Measurements from ENCODE around the gene AKAP4.

The AKAP4 gene

DNA sequence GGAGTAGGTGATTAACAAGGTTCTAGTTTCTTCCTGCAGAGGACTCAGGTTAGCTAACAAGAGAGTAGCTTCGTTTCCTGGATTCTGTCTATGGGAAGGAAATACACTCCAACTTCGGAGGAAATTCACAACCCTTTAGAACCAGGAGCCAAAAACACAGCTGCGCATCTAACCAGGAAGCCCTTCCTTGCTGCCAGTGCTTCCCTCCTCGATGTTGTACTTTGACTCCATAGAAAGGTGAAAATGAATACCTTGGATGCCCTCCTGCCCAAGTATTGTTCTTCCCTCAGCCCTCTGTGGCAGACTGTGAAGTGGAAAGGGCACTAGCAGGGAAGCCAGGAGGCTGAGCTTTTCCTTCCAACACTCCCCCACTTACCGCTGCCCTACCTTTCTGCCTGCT lies 35.1 kb downstream of the AKAP4 start:
- no peak for TF ChIP-seq POLR2A (IDR thresholded peaks at IDR 0.05; ENCODE audit: low read depth, low read length)
- DNase-seq (ENCODE audit: insufficient read length, low spot score) (no peak), FAIRE-seq (no peak)

DNA sequence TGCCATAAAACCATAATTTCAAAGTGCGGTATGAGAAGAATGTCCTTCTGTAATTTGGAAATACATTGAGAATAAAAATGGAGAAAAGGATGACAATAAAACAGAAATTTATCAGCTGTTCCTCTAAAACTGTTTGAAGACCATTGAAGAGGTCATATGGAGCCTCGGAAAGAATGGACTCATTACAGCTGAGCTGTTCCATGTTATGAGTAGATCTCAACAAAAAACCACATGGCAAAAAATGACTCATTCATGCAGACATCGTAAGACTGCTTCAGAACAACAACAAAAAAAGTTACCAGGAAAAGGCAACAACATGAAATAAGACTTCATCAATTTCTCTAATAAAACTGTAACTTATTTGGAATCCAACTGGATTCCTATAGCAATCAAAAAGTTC lies 39.7 kb downstream of the AKAP4 start:
- FAIRE-seq (no peak), DNase-seq (ENCODE audit: insufficient read length, low spot score) (no peak)
- TF ChIP-seq POLR2A (IDR thresholded peaks at IDR 0.05; ENCODE audit: low read depth, low read length), result no peak

DNA sequence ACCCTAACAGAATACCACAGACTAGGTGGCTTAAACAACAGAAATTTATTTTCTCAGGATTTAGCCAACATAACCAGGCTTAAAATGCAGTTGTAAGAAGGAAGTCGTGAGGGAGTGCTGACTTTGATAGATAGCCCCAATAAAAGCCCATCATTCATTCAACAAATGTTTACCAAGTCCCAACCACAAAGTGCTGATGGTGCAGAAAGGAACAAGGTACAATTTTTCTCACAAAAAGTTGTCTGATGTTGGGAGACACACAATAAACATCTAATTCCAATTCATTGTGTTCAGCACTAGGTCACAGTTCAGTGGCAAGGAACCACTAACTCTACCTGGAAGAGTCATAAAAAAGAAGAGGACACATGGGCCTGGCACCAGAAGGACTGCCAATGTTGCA lies 42.2 kb downstream of the AKAP4 start:
- FAIRE-seq, result no peak
- no peak for DNase-seq (ENCODE audit: insufficient read length, low spot score)
- TF ChIP-seq POLR2A (IDR thresholded peaks at IDR 0.05; ENCODE audit: low read depth, low read length), result no peak

DNA sequence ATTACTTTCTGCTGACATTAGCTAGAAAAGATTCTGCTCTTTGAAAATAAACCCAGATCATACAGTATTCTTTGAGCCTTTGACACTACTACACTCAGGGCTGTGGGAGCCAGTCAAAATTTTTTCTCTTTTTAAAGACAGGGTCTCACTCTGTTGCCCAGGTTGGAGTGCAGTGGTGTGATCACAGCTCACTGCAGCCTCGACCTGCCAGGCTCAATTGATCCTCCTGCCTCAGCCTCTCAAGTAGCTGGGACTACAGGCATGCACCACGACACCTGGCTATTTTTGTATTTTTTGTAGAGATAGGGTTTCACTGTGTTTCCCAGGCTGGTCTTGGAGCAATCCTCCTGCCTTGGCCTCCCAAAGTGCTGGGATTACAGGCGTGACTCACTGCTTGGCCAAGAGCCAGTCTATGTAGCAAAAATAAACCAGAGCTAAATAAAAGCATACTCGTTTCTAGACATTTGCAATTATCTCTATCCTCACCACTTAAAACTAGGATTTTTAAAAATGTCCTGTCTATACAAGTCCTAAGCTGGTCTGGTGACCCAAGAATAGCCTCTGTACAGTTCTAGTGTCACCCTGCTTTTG lies 43.2 kb downstream of the AKAP4 start:
- no peak for TF ChIP-seq POLR2A (IDR thresholded peaks at IDR 0.05; ENCODE audit: low read depth, low read length)
- no peak for DNase-seq (ENCODE audit: insufficient read length, low spot score)

DNA sequence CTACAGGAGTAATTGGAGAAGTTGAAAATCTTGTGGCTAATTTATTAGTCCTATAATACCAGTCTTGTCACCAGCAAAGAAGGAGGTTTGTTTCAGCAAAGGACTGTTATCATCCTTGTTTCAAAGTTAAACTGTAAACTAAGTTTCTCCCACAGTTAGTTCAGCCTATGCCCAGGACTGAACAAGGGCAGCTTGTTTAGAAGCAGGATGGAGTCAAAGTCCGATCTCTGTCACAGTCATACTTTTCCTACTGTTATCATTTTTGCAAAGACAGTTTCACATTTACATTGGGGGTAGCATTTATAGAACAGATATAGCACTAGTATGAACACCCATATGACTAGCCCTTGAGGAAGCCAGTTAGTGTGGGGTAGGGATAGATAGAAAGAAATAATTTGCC lies 46.4 kb downstream of the AKAP4 start:
- no peak for TF ChIP-seq POLR2A (IDR thresholded peaks at IDR 0.05; ENCODE audit: low read depth, low read length)
- FAIRE-seq (no peak), DNase-seq (ENCODE audit: insufficient read length, low spot score) (no peak)

More for the DNA sequence above, 43.2 kb downstream of the AKAP4 start:
- FAIRE-seq, result no peak

DNA sequence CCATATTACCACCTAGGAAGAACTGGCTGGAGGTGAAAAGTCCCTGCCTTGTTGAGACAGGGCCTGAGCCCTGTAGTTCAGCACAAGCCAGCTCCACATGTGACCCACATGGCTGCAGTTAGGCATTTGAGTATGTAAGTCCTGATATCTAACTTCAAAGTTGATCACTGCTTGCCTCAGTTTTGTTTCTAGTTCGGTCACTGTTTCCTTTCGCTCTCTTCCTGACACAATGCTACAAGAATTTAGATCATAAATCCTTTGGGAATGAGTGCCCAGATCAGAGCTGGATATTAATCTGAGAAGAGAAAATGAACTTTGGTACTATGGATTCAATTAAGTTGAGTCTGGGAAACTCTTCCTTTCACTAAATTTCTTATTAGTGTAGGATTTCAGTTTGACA lies 48.4 kb downstream of the AKAP4 start:
- DNase-seq (ENCODE audit: insufficient read length, low spot score), result no peak
- TF ChIP-seq POLR2A (IDR thresholded peaks at IDR 0.05; ENCODE audit: low read depth, low read length), result no peak
- no peak for FAIRE-seq

DNA sequence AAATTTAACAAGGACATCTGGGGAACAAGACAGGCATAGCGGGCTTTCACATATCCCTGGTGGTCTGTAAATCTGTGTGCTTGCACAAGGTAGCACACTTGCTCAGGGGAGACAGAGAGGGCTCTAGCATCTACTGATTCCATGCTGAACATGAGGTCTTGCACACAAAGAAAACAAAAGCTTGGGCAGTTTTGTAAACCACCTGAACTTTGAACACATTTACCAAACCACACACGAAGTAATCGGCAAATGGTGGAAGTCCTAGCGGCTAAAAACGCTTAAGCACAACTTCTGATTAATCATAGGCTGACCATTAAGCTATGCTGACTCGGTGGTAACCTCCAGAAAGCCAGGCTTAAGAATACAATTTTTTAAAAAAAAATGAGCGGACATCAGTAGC lies 52.8 kb downstream of the AKAP4 start:
- no peak for TF ChIP-seq POLR2A (IDR thresholded peaks at IDR 0.05; ENCODE audit: low read depth, low read length)
- DNase-seq (ENCODE audit: insufficient read length, low spot score) (no peak), FAIRE-seq (no peak)

Measured in H54 (cell line).